CD1c-positive myeloid dendritic cell (primary cell): Measurements from ENCODE around the gene ADGRG3.

Experiments used
- DNase-seq: peaks from one replicate; pipeline ENCODE4 v3.0.0-alpha.2; 2016; ENCODE audit errors: extremely low spot score

Gene ADGRG3

GRCh38 chr16:57736419-57737351 lies 68.6 kb downstream of the ADGRG3 start:
- DNase-seq: peak; percentile 65

- no peak for DNase-seq
Observed at GRCh38 chr16:57738844-57739243, 70.7 kb downstream of the ADGRG3 start.
